ENCODE measurements around the gene THRAP3.

DNA sequence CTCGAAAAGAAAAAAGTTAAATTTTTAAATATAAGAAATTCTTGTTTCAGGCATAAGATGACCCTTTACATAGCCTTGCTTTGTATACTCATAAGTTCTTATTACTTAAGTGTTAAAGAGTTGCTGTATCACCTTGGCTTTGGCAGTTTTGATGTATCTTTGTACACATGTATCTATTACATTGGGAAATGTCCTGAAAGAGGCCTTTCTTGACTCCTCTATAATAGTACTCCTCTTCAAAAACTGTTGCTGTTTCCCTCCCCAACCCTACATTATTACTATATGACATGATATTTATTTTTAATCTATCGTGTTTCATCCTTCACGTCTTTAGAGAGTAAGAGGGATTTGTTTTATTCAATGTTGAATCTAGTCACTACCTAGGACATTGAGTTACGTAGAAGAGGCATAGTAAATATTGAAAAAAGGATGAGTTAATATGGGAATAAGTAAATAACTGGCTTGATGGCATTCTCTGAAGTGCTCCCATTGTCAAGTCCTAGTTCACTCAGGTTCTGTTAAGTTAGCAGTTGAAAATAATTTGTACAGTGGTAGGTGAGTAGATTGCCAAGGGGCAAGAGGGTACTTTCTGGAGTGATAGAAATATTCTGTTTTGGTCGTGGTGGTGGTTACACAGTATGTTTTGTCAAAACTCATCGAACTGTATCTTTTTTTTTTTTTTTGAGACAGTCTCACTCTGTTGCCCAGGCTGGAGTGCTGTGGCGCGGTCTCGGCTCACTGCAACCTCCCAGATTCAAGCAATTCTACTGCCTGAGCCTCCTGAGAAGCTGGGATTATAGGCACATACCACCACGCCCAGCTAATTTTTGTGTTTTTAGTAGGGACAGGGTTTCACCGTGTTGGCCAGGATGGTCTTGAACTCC, 8.2 kb downstream of the THRAP3 start:
- TF ChIP-seq, protein P1, sequence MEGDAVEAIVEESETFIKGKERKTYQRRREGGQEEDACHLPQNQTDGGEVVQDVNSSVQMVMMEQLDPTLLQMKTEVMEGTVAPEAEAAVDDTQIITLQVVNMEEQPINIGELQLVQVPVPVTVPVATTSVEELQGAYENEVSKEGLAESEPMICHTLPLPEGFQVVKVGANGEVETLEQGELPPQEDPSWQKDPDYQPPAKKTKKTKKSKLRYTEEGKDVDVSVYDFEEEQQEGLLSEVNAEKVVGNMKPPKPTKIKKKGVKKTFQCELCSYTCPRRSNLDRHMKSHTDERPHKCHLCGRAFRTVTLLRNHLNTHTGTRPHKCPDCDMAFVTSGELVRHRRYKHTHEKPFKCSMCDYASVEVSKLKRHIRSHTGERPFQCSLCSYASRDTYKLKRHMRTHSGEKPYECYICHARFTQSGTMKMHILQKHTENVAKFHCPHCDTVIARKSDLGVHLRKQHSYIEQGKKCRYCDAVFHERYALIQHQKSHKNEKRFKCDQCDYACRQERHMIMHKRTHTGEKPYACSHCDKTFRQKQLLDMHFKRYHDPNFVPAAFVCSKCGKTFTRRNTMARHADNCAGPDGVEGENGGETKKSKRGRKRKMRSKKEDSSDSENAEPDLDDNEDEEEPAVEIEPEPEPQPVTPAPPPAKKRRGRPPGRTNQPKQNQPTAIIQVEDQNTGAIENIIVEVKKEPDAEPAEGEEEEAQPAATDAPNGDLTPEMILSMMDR (IDR thresholded peaks at IDR 0.05): no peak
- no peak for TF ChIP-seq POLR2A (IDR thresholded peaks at IDR 0.05)

Data from body of pancreas (tissue), 4 donors.